ENCODE data around the gene CDCA7. TPM values are rescaled to one million over a fixed set of nuclear protein-coding genes. Genes with fewer than 3 reads are reported as not detected.

Gene CDCA7
- total and polyA plus RNA-seq, 2 of the 13 experiments (the other 11 are each of a cell fraction or from before 2014, with no cell fraction given), result 46.2 to 57.8 TPM

DNA sequence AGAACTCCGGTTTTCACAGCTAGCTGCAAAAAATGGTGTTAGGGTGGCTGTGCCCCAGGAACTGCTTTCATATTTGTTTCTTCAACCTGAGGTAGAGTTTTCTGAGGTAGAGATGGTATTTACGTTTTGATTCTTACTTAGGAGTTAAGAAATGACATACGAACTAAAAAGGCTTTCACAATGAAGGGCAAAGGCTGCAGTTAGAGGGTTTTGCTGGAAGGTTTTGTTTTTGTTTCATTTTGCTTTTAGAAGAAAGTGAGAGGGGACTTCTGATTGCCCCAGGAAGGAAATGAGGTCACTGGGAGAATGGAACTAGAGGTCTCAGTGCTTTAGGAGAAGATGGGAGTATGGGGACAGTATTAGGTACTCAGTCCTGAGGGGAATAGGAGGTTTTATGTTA lies 15.5 kb downstream of the CDCA7 start:
- Histone ChIP-seq H3K9ac (ENCODE audit: insufficient read depth, low read depth, low read length) (no peak overlapping the region), H3K4me3 (replicated peaks in 1 of 3; ENCODE audit: insufficient read depth in 1 of 3, low read depth in 2 of 3, low read length in 3 of 3) (no peak overlapping the region), H4K20me1 (ENCODE audit: insufficient read depth, low read length) (no peaks in the 10 kb centered on the region; the same call in 1 of the 2 replicates), H3K4me2 (ENCODE audit: low read depth, low read length) (no peak overlapping the region), H3K9me3 (ENCODE audit: low read length) (no peaks in the 10 kb centered on the region), H3K27ac (ENCODE audit: extremely low read length, insufficient read depth, low read length) (no peak overlapping the region), H3K36me3 (replicated peaks in 1 of 2; ENCODE audit: control insufficient read depth in 1 of 2, insufficient read depth in 2 of 2, low read length in 2 of 2) (peaks cover 19 to 41% of the 10 kb centered on the region in 2 experiments), H2AFZ (ENCODE audit: low read length) (no peak overlapping the region), H3K79me2 (ENCODE audit: insufficient read depth, low read length) (no peaks in the 10 kb centered on the region), H3K27me3 (ENCODE audit: control insufficient read depth in 1 of 2, insufficient read depth in 2 of 2, low read length in 2 of 2) (no peaks in the 10 kb centered on the region), H3K4me1 (ENCODE audit: insufficient read depth, low read length) (no peaks in the 10 kb centered on the region)
- WGBS (ENCODE audit: low lambda C conversion rate), result 76% methylated on average over 3 of the region's 3 CpGs
- ChIA-PET CTCF (ENCODE audit: low intra/inter-chr PET ratio, low total read pairs) (no interaction called here), POLR2A (no interaction called here)
- ATAC-seq (no peak), FAIRE-seq (no peak), DNase-seq (ENCODE audit: low spot score) (no peak)
- TF ChIP-seq ZSCAN25 (CRISPR knock-in tag; IDR thresholded peaks at IDR 0.05) (no peak), XRCC5 (optimal IDR thresholded peaks at IDR 0.05; ENCODE audit: low read length) (no peak), PRMT3 (CRISPR knock-in tag; IDR thresholded peaks at IDR 0.05; ENCODE audit: borderline replicate concordance, low read depth) (no peak), FOXK2 (IDR thresholded peaks at IDR 0.05) (no peak), NFYC (CRISPR knock-in tag; IDR thresholded peaks at IDR 0.05) (no peak), TBP (CRISPR knock-in tag; IDR thresholded peaks at IDR 0.05) (no peak), SSRP1 (CRISPR knock-in tag; IDR thresholded peaks at IDR 0.05) (no peak), ZBTB21 (CRISPR knock-in tag; IDR thresholded peaks at IDR 0.05) (no peak), EP300 (IDR thresholded peaks at IDR 0.05; ENCODE audit: low read depth in 2 of 2, low read length in 2 of 2) (no peak), EP300 (CRISPR knock-in tag; IDR thresholded peaks at IDR 0.05; ENCODE audit: borderline replicate concordance) (no peak), U2AF1 (optimal IDR thresholded peaks at IDR 0.05; ENCODE audit: low read depth, low read length) (no peak), ELF4 (CRISPR knock-in tag; IDR thresholded peaks at IDR 0.05; ENCODE audit: borderline replicate concordance) (no peak)
- TF ChIP-seq, protein P1, sequence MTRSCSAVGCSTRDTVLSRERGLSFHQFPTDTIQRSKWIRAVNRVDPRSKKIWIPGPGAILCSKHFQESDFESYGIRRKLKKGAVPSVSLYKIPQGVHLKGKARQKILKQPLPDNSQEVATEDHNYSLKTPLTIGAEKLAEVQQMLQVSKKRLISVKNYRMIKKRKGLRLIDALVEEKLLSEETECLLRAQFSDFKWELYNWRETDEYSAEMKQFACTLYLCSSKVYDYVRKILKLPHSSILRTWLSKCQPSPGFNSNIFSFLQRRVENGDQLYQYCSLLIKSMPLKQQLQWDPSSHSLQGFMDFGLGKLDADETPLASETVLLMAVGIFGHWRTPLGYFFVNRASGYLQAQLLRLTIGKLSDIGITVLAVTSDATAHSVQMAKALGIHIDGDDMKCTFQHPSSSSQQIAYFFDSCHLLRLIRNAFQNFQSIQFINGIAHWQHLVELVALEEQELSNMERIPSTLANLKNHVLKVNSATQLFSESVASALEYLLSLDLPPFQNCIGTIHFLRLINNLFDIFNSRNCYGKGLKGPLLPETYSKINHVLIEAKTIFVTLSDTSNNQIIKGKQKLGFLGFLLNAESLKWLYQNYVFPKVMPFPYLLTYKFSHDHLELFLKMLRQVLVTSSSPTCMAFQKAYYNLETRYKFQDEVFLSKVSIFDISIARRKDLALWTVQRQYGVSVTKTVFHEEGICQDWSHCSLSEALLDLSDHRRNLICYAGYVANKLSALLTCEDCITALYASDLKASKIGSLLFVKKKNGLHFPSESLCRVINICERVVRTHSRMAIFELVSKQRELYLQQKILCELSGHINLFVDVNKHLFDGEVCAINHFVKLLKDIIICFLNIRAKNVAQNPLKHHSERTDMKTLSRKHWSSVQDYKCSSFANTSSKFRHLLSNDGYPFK (CRISPR knock-in tag; IDR thresholded peaks at IDR 0.05; ENCODE audit: borderline replicate concordance), result no peak
- in situ Hi-C loops (cut with HindIII; ENCODE audit: extremely low pct_ligation_motif_present, low pct_unique_long_range_greater_than_20kb), result no loop called here
- BruUV-seq (replicated peaks), result no TSS peak
- intact Hi-C loops (cut with micrococcal nuclease; ENCODE audit: unreplicated experiment), result no loop called here

Data from HepG2 (cell line).